Stimulated activated CD4-positive, alpha-beta T cell treated with anti-CD3 and anti-CD28 coated beads, Interleukin-12 subunit alpha, Interleukin-12 subunit beta, amount 100 ng/mL, for 4 hours (primary cell): Measurements from ENCODE around the gene FBXW2.
"Not testable (repeated sequence)": the region's sequence is repeated elsewhere in the genome, so short reads cannot be mapped to it uniquely, and the experiment has no call there.

Experiments
- DNase-seq: peaks from one replicate; pipeline ENCODE4 v3.0.0-alpha.2; 2020

The FBXW2 gene

DNA sequence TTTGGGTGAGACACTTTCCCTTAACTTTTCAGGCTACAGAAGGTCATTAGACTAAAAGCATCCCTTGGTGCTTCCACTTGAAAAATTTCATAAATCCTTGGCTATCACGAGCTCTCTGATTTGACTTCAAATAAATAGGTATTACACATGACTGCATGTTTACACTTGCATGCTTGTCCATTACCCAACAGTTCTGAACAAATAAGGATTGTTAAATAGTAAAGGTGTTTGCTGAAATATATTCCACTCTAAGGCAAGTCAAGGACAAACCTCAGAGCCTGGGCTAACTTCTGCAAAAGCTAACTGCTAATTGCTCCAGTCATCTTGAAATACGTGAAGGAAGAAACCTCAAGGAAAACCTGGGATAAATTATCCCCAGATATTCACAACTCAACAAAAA lies 14.5 kb downstream of the FBXW2 start:
- DNase-seq = no peak

DNA sequence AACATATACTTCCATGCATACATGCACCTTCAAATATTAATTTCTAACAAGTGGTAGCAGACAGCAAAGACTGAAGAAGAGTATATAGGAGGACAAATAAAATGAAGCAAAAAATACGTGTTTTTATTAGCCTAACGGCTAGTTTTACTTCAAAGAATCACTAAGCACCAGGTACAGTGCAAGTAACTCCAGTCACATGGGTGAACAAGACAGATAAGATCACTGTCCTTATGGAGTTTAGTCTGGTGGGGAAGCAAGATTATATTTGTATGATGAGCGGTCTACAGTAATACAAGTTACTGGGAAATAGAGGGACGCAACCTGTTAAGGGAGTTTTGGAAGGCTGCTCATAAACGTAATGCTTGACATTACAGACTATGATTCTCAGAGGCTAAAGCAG lies 16.0 kb downstream of the FBXW2 start:
- no peak for DNase-seq

DNA sequence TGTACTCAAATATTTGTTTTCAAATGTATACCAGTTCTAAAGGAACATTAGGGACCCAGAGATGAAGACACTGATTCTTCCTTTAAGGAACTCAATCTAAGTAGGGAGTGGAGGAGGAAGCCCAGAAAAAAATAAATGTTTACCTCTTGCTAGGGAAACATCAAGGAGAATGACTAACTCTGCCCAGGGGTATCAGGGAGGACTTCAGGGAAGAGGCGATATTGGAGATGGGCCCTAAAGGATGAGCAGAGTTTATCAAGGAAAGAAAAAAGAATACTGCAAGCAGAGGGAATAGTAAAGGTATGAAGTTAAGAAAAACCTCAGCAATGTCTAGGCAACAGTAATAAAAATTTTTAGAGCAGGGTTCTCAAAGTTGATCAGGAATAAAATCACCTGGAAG lies 16.4 kb downstream of the FBXW2 start:
- no peak for DNase-seq

DNA sequence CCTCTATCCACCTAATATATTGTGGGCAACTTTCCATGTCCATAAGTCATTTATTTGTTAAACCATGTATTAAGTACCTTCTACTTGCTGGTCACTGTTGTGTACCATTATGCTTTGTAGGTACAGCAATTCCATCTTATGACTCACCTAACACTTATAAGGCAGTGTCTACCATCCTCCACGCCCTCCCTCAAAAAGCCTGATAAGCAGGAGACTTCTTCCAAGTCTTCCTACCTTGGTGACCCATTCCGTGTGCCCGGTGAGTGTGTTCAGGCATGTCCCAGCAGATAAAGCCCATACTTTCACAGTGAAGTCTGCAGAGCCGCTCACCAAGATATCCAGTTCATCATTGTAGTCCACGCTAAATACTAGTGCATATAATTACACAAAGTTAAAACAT lies 17.4 kb downstream of the FBXW2 start:
- DNase-seq = no peak

DNA sequence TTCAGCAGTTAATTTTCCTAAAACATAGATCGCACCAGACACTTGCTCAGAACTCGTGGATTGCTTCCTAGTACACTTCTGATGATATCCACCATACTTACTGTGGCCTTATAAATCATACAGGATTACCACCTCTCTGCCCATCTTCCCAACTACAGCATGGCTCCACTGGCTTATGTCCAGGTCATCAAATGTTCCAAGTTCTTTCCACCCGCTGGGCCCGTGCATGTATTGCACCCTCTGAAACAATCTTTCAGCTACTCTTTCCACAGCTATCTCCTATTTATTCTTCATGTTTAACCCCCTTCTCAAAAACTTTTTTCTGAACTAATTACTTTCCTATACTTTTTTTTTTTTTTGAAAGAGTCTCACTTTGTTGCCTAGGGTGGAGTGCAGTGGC lies 18.5 kb downstream of the FBXW2 start:
- no peak for DNase-seq

DNA sequence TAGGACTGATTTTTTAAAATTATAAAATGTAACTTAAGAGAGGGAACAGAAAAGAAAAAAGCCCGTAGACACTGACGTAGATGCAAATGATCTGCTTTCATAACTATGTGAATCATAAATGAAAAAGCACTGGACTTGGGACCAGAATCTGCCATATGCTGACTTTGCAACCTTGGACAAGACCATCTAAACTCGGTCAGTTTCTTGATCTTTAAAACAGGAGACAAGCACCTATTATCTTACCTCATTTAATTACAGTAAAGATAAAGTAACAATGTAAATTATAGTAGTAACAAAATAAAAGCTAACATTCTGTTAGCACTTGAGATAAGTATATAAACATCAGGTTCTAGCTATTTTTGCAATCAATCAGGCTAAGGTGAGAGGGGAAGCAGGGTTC lies 20.0 kb downstream of the FBXW2 start:
- DNase-seq = no peak

DNA sequence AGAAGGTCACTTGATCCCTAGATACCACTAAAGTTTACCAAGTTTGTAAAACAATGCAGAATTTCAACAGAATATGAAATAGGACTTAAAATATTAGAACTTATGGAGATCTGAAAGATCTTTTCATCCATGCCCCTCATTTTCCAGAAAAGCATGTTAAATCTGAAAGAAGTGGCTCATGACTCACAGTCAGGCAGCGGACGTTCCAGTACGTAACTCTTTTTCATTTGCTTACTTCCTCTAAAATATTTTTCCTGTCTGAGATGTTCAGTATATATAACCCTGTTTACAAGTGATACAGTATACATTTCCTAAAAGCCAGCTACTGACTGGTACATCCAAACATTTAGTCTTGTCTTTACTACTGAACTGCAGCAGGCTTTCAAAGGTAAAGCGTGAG lies 22.3 kb downstream of the FBXW2 start:
- DNase-seq = no peak

DNA sequence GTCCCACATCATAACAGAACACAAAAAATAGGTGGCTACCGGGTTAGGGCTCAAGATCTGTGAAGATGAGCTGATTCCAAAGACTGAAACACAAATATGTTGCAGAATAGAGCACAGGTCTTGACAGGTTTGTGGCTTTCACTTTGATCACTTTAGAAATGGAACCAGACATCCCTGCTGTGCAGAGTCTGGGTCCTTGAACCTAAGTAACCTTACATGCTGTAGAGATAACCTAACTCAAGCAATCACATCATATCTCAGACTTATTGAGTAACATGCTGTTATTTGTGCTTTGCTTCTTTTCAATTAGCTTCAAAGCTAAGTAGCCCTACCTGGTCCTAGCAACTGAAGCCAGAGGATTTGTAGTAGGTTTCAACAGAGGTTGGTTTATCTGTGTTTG lies 24.3 kb downstream of the FBXW2 start:
- no peak for DNase-seq

DNA sequence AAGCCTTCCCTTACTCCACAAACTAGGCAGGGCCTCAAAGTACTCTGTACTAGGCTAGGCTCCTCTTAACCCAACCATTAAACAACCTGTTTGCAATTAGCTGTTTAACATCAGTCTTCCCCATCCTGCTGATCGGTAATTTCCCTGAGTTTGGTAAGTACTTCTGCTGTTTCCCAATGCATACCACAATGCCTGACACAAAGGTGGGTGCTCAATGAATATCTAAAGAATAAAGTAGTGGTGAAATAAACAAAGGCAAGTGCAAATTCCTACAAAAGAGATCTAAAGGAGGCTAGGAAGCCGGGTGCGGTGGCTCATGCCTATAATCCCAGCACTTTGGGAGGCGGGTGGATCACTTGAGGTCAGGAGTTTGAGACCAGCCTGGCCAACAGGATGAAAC lies 25.0 kb downstream of the FBXW2 start:
- no peak for DNase-seq

DNA sequence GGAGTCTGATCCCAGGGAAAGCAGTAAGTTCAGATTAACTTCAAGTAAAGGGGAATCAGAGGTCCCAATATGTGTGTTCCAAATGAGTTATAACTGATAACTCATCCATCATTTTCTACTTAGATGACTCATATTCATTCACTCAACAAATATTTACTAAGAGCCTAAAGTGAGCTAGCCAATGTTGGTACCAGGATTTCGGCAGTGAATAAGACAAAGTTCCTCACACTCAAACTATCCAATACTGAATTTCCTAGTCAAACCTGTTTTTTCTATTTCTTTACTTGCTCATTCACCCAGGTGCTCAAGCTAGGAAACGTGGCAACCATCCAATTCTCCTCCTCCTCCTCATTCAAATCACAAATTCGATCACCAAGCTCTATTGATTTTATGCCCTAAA lies 25.8 kb downstream of the FBXW2 start:
- no peak for DNase-seq

DNA sequence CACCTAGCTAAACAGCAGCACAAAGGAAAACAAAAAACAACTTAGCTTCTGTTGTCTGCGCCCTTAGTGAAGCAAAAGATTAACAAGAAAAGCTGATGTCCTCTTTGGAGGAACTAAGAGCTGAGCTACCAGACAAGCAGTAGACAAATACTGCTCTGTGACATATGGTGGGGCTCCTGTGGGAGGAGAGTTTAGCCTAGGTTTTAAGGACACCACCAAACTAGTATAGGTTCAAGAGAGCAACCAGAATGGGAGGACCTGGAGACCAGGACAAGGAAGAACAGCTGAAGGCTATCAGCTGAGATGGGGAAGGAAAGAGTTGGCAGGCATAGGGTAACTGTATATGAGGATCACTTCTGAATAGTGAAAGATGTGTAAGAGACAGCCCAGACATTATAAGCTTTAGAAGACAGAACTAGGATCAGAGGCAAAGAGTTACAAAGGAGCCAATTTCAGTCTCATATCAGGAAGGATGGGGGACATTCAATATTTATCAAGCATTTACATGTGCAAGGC lies 27.2 kb downstream of the FBXW2 start:
- DNase-seq = no peak

DNA sequence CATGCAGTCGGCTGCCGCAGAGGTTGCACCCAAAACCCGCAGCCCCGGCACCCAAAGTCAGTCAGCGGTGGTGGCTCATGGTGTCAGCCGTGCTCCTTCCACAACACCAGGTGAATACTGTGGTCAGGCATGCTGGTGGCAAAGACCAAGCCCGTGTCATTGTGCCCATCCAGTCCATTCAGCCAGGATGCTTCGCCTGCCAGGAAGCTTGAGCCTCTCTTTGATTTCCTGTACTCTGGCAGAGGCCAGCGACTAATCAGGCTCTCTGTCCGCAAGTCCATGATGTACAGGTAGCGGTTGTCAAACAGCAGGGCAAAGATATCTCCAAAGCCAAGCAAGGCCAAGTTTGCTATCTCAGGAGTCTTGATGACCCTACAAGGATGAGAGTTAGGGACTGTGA lies 28.7 kb downstream of the FBXW2 start:
- no peak for DNase-seq

DNA sequence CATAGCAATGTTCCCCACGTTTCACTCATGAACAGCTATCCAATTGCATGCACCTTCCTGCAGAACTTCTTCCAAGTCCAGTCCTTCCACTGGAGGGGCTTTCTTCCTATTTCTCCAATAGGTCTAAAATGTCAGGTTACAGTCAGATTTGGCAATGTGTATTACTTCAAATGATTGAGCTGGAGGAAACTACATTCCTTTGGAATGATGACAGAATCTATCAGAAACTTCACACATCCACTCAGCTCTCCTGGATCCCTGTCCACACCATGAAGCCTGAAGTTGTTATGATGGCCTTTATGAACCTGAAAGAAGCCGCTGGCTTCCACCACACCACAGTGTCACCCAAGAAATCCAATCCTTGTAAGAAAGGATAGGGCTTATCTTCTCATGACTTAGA lies 32.2 kb downstream of the FBXW2 start:
- no peak for DNase-seq

DNA sequence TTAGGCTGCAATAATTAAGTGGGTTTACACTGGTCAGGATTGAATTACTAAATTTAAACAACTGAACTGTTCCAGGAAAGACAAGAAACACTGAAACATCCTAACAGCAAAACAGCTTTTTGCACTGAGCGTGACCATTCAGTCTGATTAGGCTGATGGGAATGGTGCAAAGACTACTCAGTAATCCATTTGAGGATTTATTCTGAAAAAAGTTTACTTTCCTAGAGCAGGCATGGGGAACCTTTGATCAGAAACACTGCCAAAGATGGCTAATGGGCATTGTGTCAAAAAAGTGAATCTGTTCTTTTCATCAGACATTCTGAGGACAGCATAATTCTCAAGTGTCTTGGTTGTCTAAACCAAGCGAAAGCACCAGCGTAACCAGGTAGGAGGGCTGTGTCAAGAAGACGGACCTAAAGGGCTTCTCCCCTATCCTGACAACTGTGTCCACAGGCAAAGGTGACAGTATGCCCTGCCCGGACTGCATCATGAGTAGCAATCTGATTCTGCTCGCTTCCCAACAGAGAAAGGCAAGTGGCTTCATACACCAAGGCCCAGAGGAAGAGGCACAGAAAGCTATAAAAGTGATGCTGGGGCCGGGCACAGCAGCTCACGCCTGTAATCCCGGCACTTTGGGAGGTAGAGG lies 33.3 kb downstream of the FBXW2 start:
- no peak for DNase-seq

DNA sequence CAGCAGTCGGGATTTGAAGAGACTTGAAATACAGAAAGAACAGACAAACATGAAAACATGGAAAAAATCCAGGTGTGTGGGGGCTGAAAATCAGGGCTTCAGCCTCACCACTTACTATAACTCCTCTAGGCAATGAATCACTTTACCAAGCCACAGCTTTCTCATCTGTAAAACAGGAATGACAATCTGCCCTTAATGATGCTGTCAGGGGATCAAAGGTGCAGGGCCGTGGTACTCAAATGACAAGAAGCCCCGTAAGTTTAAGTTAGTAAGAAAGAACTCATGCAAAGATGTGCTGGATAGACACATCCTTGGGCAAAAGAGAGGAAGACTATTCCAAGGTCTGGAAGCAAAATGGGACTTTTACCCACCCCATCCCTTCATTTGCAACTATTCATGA lies 34.7 kb downstream of the FBXW2 start:
- no peak for DNase-seq

DNA sequence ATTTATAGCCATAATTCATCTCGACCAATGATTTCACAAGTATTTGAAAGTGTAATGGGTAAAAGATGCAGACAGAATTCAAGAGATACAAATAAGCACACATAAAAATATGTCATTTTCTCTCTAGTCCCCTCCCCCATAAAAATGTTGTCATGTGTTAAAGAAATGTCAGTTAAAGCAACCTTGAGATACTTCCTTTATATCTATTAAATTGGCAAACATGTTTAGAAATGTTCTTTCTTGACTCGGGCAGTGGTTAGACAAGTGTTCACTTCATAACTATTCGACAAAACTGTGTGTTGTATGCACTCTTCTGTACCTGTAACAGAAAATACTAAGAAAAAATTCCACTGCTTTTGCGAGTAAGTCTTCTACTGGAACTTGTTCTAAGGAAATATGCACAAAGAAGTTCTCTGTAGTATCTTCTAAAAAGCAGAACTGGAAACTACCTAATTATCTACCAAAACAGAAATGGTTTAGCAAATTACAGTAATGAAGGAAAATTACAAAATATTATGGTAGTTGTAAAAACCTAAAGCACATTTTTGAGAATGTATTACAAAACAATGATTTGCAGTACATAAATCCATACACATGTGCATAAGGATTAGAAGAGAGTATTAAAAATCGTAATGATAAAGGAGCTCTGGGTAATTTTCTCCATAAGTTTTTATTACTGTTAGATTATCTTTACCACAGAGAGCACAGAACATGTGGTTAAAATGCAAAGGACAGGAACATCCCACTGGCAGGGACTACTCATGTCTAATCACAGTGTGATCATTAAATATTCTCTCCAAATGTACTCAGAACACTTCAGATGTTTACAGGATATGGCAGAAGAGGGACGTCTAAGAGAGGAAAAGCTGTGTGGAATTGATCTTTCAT lies 35.9 kb downstream of the FBXW2 start:
- no peak for DNase-seq

DNA sequence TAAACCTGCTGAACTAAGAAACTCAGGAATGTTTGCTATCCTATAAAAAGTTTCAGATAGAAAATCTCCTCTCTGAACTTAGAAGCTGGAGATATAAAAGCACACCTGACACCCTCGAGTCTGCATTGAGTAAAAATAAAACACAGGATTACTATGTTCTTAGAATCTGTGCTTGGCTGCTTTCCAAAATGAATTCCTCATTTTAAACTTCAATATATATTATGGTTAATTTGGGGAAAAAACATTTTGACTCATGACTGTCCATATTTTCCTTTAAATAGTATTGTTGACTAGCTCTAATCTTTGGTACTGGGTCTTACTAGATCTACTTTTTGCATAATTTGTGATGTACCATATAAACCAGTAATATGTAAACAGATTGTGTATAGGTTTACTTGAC lies 36.7 kb downstream of the FBXW2 start:
- DNase-seq = no peak

DNA sequence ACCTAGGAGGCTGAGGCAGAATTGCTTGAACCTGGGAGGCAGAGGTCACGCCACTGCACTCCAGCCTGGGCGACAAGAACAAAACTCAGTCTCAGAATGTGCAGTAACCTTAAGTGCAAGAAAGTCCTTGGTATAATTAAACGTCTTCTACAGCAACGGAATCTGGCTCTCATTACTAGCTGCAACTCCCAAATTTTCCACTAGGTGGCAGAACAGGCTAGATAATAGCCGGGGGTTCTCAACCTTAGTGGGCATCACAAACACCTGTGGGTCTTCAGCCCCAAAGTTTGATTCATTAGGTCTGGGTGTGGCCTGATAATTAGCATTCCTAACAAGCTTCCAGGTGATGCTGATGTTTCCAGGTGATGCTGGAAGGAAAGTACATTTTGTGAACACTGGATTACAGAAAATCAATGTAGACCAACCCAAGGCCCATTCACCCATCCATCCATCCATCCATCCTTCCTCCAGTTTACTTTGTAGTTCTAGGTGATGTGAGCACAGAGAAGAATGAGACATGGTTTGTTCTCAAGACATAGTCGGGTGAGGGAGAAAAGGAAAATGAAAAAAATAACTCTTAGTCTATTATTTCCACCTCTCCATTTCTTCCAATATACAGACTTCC lies 37.3 kb downstream of the FBXW2 start:
- DNase-seq = peak; percentile 50

DNA sequence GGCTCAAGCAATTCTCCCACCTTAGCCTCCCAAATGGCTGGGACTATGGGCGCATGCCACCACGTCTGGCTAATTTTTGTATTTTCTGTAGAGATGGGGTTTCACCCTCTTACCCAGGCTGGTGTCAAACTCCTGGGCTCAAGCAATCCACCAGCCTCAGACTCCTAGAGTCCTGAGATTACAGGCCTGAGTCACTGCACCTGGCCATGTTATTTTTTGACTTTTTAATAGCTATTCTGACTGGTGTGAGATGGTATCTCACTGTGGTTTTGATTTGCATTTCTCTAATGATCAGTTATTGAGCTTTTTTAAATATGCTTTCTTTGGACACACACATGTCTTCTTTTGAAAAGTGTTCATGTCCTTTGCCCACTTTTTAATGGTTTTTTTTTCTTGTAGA lies 38.2 kb downstream of the FBXW2 start:
- DNase-seq = no peak

DNA sequence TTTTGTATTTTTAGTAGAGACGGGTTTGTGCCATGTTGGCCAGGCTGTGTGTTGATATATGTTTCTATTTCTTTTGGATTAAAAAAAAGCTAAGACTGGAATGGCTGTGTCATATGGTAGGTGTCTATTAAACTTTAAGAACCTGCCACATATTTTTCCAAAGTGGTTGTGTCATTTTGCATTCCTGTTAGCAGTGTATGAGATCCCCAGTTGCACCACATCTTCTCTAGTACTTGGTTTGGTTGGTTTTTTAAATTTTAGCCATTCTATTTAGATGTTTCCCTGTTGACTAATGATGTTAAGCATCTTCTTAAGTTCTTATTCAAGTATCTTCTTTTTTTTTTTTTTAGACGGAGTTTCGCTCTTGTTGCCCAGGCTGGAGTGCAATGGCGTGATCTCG lies 42.8 kb downstream of the FBXW2 start:
- no peak for DNase-seq

DNA sequence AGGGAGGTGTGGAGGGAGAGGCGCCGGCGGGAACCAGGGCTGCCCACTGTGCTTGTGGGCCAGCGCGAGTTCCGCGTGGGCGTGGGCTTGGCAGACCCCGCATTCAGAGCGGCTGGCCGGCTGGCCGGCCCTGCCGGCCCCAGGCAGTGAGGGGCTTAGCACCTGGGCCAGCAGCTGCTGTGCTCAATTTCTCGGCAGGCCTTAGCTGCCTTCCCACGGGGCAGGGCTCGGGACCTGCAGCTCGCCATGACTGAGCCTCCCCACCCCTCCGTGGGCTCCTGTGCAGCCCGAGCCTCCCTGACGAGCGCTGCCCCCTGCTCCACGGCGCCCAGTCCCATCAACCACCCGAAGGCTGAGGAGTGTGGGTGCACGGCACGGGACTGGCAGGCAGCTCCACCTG lies 46.9 kb downstream of the FBXW2 start:
- DNase-seq = not testable (repeated sequence)

DNA sequence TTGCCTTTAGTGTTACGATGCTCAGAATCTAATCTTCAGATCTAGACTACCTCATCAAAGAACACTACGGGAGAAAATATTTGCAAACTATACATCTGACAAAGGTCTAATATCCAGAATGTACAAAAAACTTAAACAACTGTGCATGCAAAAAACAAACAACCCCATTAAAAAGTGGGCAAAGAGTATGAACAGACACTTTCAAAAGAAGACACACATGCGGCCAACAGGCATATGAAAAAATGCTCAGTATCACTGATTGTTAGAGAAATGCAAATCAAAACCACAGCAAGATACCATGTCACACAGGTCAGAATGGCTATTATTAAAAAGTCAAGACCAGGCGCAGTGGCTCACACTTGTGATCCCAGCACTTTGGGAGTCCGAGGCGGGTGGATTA lies 47.9 kb downstream of the FBXW2 start:
- DNase-seq = no peak

DNA sequence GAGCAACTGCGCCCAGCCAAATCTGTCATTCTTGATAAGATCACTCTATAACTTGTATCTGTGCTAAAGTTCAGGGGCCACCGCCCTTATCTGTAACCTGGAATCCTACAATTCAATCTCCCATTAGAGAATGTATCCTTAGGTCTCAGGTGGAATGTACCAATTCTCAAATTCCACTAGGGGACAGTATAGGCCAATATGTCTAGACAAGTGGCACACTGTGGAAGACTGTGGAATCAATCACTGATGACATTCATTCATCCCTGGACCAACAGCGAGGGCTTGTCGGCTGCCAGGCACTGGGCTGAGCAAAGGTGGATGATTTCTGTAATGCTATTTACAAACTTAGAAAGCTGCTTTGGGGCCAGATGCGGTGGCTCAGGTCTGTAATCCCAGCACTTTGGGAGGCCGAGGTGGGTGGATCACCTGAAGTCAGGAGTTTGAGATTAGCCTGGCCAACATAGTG lies 50.2 kb downstream of the FBXW2 start:
- no peak for DNase-seq

DNA sequence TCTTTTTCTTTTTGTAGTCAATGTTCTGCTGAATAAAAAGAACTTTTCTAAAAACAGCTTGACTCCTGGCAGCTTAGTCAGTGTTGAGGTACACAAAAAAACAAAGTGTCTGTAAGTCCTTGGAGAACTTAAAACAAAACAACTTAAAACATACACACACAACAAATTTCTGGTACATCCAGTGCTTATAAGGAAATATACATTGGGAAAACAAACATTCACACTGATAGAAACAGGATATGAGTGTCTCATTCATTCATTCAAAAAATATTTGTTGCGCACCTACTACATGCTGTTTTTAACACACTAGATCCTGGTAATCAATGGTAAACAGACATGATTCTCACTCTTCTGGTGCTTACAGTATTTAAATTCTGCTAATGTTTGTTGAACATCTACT lies 51.5 kb downstream of the FBXW2 start:
- no peak for DNase-seq
